Measurements from ENCODE around the gene ZNF618.

The ZNF618 gene

DNA sequence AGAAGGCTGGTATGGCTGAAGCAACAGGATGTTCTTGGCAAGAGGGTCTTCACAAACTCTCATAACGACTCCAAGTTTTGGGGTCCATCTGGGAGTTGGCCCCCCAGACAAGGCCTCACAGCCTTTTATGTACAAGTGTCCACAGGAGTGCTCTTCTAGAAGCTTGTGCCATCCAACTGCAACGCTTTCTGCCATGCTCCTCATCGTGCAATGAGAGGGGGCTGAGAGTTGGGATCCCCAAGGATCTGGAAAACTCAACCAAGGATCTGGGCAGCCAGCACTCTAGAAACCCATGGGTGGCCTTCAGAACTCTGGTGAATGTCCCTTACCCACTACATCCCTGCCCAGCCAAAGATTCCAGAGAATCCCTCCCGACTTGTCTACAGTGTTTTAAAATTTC lies 210.5 kb downstream of the ZNF618 start:
- no peak for DNase-seq

DNA sequence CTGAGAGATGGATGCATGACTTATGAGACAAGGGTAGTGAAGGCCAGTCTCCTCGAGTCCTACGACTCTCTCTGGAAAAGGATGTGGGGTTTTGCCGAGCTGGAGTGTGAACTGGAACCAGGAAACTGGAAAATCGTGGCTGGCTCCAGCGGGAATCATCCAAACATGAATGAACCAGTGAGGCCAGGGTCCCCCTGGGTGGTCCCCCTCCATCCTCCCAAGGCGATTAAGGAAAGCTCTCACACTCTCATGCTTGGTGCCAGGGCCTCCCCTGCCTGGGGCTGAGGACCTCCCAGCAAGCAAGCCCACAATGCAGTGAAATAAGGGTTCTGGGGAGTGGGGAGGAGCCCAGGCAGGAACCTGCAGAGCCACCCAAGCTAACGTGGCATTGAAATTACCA lies 211.6 kb downstream of the ZNF618 start:
- no peak for DNase-seq

DNA sequence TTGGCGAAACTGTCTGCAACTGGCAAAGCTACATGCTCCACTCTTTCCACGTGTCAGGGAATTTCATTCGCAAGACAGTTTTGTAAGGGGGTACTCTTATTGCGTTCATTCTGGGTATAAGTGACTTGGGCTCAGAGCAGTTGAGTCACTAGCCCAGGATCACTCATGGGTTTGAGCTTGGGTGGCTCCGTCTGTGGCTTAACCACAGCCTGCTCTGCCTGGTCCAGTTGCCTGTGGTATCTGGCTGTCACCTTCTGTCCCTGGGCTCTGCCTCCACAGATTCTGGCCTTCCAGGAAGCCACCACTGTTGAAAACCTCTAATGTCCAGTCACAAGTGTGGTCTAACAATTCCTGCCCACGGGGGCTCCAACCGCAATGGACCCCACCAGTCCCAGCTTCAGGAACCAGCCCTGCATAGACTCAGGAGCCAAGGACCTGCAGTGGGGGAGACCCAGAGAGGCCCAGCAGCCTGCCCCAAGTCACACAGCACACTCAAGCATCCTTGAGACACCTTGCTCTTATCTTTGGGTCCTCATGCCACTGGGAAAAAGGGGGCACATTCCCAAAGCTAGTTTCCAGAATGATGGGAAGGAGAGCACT lies 212.6 kb downstream of the ZNF618 start:
- DNase-seq: no peak

DNA sequence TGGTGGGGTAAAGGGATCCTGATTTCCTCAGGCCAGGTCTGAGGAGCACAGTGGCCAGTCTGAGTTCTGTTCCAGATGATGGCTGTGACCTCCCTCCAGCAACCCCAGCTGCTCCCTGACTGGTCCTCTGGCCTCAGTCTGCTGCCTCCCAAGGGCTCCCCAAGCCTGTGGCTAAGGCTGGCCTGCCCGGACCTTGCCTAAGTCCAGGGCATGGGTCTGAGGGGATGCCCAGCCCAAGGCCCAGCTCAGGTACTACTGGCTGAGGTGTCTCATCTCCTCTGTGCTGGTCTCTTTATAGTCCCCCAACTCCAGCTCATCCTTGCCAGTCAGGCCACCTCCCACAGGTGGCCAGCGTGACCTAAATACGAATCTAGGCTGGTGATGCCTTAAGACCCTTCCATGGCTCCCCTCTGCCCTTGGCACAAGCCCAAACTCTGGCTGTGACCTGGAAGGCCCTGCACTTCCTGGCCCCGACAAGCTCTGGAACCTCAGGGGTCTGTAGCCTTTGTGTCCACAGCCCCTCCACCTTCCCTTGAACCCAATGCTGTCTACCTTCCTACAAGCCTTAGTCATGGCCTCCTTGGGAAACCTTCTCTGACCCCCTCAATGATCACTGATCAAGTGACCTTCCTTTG lies 213.2 kb downstream of the ZNF618 start:
- DNase-seq: no peak

DNA sequence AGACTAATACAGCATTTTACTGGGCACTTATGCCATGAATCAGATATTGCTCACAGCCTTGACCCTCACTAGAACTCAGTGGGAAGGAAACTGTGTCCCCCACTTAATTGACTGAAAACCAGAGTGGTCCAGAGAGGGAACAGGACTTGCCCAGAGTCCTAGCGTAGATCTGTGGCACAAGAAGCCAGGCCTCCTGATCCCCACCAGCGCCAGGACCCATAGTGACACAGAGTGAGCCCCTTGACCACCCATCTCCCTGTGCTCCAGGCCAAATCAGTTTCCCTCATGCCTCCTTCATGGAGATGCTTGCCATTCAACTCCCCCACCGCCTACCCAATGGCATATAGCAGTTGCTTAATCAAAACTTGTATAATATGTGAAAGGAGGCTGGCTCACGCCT lies 214.7 kb downstream of the ZNF618 start:
- no peak for DNase-seq

DNA sequence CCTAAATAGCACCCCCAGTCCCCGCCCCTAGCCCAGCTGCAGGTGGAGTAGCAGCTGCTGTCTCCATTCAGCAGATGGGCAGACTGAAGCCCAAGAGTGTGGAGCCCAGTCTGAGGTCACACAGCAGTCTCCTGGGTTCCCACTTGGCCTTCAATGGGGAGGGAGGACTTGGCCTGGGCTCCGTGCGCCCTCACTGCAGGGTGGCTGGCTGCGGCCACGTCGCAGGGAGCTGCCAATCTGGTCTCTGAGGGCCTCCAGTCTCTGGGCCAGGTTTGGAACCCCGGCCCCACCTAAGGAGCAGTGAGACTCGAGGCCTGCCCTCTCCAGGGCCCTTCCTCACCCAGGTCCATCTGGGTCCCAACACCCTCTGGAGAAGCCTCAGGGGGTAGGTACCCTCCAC lies 215.6 kb downstream of the ZNF618 start:
- DNase-seq: no peak

DNA sequence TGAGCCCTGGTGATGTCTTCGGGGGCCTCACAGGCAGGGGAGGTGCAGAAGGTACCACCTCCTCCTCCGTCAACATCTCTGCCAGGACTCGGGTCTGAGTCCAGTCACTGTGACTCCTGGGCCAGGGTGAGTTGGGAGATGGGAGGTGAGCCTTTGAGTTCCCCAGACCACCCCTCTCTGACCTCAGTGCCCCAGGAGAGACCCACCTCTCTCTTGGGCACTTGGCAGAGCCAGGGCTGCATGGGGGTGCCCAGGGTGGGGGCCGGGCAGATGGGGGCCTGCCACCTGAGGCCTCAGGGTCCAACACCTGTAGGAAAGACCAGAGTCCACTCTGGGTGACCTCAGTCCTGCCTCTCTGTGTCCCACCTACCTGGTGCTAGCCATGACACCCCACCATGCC lies 216.2 kb downstream of the ZNF618 start:
- no peak for DNase-seq

DNA sequence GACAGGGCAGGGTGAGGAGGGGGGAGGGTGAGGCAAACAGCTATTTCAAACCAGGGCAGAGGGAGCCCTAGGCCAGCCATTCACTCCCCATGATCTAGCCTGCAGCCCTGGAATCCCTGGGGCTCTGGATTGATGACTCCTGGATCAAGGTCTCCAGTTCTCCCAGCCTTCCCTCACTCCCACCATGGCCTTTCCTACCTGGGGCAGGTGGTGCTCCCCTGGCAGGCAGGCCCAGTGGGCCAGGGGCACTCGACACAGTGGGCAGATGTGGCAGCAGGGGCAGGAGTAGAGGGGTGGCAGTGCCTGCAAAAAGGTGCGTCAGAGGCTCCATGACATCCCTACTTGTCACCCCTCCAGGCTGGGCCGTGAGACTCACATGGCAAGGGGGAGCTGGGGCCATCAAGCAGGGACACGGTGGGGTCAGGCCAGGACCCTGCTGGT lies 216.9 kb downstream of the ZNF618 start:
- DNase-seq: no peak

DNA sequence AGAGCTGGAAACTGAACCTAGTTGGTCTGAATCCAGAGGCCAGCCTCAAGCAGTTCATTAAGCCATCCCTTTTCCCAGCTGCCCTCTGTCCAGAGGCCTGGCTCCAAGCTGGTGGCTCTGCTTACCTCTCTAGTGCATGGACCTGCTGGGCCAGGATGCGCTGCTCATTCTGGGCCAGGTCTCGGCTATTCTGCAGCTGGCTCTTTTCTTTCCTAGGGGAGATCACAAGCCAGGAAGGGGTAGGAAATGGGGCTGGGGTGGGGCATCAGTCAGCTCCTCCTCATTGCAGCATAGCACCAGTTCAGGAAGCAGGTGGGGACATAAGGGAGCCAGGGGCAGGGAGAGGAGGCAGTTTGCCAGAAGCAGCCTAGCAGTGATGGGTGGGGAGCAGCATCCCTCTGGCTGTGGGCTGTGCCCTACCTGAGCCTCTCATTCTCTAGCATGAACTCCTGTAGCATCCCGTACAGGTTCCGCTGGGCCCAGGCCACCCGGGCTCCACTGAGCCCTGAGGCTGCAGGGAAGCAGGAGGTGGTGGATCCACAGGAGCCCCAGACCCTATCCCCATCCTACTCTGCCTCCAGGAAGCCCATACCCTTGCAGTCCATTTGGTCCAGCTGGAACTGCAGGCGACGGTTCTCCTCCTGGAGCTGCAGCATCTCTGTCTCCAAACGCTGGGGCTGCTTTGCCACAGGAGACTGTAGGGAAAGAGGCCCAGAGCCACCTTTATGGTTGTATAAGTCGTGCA lies 217.8 kb downstream of the ZNF618 start:
- DNase-seq: no peak

DNA sequence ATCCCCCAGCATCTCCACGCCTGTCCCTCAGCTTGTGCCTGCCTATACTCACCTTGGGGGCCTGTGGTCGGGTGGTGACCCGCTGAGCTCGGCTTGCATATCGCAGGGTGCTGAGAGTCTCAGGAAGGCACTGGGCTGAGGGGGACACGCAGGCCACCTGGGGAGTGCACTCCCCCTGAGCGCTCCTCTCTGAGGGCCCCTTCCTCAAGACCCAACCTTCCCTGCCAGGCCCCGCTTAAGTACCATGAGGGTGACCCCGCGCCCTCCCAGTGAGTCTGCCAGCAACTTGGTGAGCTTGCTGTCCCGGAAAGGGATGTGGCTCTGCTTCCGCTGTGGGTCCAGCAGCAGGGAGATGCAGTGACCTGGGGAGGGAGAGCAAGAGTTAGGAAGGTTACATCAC lies 218.9 kb downstream of the ZNF618 start:
- no peak for DNase-seq

DNA sequence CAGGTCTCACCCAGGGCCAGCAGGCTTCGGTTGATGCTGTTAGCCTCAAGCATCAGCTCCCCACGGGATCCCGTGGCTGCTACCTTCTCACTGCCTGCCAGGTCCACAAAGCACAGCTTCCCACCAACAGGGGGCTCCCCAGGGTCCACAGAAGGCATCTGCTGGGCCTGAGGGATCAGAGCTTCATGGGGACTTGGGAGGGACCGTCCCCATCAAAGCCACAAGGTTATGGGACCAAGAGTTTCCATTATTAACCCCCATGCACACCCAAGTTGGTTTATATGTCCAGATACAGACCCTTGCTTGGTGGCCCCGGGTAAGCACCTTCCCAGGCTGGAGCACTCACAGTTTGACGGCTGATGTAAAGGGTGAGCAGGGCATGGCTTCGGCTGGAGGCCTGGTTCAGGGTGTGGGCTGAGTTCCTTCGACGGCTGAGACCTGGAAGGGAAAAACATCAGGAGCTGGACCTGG lies 220.0 kb downstream of the ZNF618 start:
- DNase-seq: no peak

DNA sequence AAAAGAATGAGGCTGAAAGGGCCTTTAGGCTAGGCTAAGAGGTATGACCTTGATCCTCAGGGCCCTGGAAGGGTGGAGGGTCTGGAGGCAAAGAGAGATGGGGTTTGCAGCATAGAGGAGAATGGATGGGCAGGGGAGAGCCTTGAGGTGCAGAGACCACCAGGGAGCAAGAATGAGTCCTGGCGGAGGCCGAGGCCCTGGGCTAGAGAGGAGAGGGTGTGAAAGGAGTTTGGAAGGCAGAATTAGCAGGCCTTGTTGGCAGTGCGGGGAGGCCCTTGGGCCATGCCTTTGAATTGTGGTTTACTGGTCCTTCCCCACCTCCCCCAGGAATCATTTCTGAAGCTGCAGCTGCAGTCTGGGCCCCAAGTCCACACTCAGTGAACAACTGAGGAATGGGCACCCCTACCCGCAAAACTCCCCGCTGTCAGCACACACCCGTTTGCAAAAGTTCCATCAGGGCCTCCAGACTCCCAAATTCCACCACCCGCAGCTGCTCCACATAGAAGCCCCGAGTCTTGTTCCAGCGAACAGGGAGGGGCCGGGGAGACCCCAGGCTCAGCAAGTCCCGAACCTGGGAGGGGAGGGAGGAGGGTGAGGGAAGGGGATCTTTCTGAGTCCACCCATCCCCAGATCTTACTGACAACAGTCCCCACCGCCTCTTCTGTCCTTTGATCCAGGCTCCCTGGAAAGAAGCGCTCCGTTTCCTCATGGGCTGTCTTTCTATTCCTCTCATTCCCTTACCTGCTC lies 220.9 kb downstream of the ZNF618 start:
- DNase-seq: no peak

DNA sequence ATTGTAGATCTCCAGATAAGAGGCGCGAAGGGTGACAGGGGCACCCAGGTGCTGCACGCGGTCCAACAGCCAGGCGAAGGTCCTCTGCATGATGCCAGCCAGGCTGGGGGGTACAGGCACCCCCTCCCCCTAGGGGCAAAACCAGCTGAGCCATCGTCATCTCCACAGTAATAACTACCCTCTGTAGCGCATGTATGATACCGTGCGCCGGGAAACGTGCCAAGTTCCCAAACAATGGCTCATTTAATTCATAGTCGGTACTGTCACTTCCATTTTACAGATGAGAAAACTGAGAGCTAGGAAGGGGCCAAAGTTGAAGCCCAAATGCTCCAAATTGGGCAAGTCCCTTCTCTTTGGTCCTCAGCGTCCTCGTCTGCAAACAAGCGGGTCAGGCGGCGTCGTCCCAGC lies 221.5 kb downstream of the ZNF618 start:
- no peak for DNase-seq

DNA sequence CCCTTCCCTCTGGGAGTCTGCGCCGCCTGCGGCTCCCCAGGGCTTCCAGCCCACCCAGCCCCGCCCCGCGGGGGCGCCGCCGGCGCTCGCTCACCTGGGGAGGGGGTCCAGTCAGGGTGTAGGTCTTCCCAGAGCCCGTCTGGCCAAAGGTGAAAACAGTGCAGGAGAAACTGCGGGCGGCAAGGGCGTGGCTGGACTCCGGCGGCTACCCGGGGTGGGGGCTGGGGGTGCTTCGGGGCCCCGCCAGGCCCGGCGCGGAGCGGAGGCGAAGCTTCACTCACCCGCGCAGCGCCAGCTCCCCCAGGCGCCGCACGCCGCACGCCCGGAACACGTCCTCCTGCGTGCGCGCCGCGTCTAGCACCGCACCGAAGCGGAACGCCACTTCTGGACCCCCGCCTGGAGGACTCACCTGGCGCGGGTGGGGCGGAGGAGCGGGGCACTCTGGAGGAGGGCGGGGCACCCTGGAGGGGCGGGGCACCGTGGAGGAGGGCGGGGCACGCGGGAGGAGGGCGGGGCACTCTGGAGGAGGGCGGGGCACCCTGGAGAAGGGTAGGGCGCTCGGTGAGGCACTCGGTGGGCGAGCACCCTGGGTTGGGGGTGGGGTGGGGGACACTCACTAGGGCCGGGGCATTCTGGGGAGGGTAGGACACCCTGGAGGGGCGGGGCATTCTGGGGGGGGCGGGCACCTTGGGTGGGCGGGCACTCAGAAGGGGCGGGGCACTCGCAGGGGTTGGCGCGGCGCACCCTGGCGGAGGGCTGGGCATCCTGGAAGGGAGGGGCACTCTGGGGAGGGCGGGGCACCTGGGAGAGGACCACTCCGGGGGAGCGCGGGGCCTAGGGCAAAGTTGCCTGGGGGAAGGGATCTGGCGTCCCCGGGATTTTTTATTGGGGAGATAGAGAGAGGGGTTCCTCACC lies 222.2 kb downstream of the ZNF618 start:
- DNase-seq: no peak

DNA sequence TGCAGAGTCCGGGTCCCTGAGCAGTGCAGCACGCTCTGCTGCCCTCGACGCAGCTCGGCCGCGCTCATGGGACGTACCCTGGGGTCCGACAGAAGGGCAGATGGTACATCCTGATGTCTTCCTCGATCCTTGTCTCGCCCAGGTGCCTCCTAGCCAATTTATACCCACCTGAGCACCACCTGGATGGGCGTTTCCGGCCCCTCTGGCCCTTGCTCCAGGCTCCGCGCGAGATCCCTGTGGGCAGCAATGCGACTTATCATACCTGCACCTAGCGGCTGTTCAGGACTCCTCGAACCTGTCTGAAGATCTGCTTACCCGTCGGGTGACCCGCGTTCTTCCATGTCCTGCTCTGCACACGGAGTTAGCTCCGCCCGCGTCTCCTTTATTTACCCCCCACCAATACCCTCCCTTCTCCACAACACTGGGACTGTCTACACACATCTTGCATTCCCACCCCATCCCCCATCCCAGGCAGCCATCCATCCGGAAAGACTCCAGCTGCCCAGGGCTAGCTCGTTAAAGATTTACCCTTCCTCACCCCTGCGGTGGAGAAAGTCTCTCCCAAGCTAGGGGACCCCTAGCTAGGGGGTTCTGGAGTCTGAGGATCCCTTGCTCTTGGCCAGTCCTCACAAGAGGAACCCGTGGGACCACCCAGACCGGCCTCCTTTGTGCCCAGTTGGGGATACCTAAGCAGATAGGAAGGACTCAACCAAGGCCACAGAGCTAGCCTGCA lies 223.0 kb downstream of the ZNF618 start, which contains the start of gene KIF12:
KIF12 (minus strand) TSS at position 357 of the 733 bp plus-strand sequence; CDS start at position 341, 16 bp downstream.
- peak; percentile 71 for DNase-seq

DNA sequence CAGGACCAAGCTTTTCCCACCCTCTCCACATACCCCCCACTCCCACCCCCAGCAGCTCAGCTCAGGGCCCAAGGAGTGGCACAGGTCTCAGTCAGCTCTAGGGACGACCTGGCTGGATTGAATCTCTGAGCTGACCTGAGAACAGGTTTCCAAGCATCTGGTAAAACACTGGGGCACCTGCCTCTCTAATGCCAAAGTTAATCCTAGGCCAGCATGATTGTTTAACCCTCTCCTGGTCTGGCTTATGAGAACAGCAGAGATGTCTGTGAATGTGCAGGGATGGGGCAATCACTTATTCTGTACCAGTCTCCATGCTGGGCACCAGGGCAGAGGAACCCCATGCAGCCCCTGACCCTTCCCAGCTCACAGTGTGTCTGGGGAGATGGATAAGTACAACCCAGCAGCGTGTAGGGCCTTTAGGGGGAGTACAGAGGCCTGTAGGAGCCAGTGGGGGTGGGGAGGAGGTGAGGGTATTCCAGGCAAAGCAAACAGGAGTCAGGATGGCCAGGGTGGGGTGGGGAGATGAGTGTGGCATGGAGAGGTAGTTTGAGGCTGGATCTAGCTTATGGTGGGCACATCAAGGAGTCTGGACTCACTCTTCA lies 223.7 kb downstream of the ZNF618 start:
- peak; percentile 44 for DNase-seq

DNA sequence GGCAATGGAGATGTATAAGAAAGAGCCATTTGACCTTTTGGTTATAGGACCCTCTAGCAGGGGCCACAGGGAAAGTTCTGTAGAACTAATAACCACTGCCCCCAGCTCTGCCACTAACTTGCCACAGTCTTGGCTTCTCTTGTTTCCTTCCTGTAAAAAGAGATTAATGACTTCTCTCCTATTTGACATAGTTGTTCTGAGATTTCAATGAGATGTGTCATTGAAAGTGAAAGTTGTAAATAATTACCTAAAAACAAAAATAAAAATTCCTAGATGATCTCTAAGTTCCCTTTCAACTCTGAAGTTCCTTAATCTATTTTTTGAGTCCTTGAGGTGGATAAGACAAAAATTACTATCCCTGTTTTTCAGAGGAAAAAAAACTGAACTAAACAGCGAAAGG lies 224.4 kb downstream of the ZNF618 start:
- DNase-seq: no peak

DNA sequence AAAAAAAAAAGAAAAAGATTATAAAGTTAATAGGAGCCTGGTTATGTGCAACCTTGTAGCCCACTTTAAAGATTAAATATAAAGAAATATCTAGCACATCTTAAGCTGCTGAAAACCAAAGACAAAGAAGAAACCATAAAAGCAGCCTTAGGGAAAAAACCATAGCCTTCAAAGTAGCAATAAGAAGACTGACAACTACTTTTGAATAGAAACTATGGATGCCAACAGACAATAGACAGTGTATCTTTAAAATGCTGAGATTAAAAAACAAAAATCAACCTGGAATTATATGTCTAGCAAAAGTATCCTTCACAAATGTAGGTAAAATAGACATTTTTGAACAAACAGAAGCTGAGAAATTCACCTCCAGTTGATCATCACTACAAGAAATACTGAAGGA lies 226.4 kb downstream of the ZNF618 start:
- DNase-seq: no peak

DNA sequence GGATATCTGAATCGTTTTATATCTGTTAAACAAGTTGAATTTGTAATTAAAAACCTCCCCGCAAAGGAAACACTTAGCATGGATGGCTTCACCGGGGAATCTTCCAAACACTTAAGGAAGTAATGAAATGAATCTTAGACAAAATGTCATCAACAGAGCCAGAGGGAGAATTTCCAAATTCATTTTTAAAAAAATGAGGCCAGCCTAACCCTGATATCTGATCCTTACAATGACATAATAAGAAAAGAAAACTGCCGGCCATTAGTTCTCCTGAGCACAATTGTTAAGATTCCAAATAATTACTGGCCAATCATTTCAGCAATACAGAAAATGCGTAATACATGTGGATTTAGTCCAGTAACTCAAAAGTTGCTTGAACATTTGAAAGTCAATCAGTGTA lies 229.1 kb downstream of the ZNF618 start:
- DNase-seq: no peak
